H54 (cell line): Measurements from ENCODE around the gene RIMS4.

Source experiments
- DNase-seq: peaks from one replicate; pipeline ENCODE4 v3.0.0; 2011; ENCODE audit warnings: low spot score, mixed read lengths; ENCODE audit not compliant: insufficient read length
- FAIRE-seq: peaks from 3 replicates; lab custom pipeline; 2011; peaks lifted over from hg19 to GRCh38; lab: Jason Lieb, UNC
- POLR2A ChIP-seq: IDR thresholded peaks from 2 replicates; pipeline ENCODE4 v1.6.1; 2011; ENCODE audit warnings: low read depth, mild to moderate bottlenecking, low read length

Gene RIMS4

DNA sequence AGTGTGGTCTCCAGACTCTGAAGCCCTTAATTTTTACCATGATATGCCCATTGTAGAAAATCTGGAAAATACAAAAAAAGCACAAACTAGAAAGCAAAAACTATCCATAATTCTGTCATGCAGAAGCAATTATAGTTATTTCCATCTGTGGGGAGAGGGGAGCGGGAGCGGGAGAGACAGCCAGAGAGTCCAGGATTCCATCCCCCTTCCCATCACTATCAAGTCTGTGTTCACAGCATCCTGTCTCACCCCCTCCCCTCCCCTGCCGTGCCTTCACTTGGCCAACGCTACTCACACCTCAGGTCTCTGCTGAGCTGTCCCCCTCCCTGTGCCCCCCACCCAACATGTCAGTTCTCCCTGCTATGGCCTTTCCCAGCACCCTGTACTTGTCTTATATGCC lies 14.5 kb downstream of the RIMS4 start:
- no peak for TF ChIP-seq POLR2A
- FAIRE-seq, result no peak
- no peak for DNase-seq

- TF ChIP-seq POLR2A, result no peak
- FAIRE-seq, result no peak
- DNase-seq, result no peak
These were observed 17.6 kb downstream of the RIMS4 start for GRCh38 chr20:44792796-44793195.

GRCh38 chr20:44790638-44791393 lies 19.5 kb downstream of the RIMS4 start:
- TF ChIP-seq POLR2A, result no peak
- FAIRE-seq (no peak), DNase-seq (no peak)

- no peak for TF ChIP-seq POLR2A
- FAIRE-seq (no peak), DNase-seq (no peak)
These were observed 21.5 kb downstream of the RIMS4 start for GRCh38 chr20:44788706-44789456.

- DNase-seq (no peak), FAIRE-seq (no peak)
- TF ChIP-seq POLR2A, result no peak
These were observed 23.0 kb downstream of the RIMS4 start for GRCh38 chr20:44787299-44787698.

- DNase-seq, result no peak
- FAIRE-seq, result no peak
- TF ChIP-seq POLR2A, result no peak
These were observed 24.6 kb downstream of the RIMS4 start for GRCh38 chr20:44785768-44786167.

DNA sequence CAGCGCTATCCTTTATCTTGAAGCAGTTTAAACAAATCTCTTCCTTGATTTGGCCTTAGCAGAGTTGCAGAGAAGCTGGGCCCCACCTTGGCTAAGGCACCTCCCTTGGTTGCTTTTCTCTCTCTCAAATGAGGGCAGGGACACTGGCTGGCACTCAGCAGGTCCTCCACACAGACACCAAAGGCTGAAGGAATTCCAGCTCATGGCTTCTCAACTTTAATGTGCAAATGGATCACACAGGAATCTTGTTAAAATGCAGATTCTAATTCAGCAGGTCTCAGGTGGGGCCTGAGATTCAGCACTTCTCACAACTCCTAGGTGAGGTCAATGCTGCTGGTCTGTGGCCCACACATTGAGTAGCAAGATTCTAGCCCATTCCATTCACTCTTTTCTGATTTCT lies 25.7 kb downstream of the RIMS4 start:
- no peak for TF ChIP-seq POLR2A
- FAIRE-seq, result no peak

GRCh38 chr20:44781791-44782190 lies 28.6 kb downstream of the RIMS4 start:
- DNase-seq, result no peak
- no peak for TF ChIP-seq POLR2A
- FAIRE-seq, result no peak

More for the DNA sequence above, 25.7 kb downstream of the RIMS4 start:
- no peak for DNase-seq

GRCh38 chr20:44781118-44781517 lies 29.2 kb downstream of the RIMS4 start:
- no peak for TF ChIP-seq POLR2A
- DNase-seq, result no peak
- no peak for FAIRE-seq

GRCh38 chr20:44780226-44780625 lies 30.1 kb downstream of the RIMS4 start:
- FAIRE-seq (no peak), DNase-seq (peak; percentile 42)
- no peak for TF ChIP-seq POLR2A

GRCh38 chr20:44776980-44777379 lies 33.4 kb downstream of the RIMS4 start:
- TF ChIP-seq POLR2A, result no peak
- FAIRE-seq (no peak), DNase-seq (no peak)

GRCh38 chr20:44773070-44773829 lies 37.1 kb downstream of the RIMS4 start:
- no peak for FAIRE-seq
- no peak for TF ChIP-seq POLR2A
- no peak for DNase-seq

- TF ChIP-seq POLR2A, result no peak
- no peak for FAIRE-seq
These were observed 37.7 kb downstream of the RIMS4 start for GRCh38 chr20:44772636-44773035.

DNA sequence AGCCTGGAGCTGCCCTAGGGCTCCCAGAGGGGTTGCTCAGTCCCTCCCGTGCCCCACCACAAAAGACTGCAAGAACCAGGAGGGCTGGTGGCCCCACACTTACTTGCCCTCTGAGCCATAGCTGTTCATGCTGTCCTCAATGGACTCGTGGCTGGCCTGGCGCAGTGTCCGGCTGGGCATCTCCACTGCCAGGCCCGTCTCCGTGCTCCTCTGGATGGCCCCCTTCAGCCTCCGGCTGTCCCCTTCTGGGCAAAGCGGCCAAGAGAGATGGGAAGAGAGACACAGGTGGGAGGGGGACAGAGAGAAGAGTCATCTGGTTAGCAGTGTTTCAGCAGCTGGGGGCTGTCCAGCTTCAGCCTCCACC lies 39.2 kb downstream of the RIMS4 start:
- FAIRE-seq, result no peak

More at GRCh38 chr20:44772636-44773035, 37.7 kb downstream of the RIMS4 start:
- no peak for DNase-seq

More for the DNA sequence above, 39.2 kb downstream of the RIMS4 start:
- TF ChIP-seq POLR2A, result no peak
- DNase-seq, result no peak
